CD14-positive monocyte (primary cell): ENCODE data around the gene ACAD10. TPM values are rescaled to one million over a fixed set of nuclear protein-coding genes. Genes with fewer than 3 reads are reported as not detected.
"Not testable (repeated sequence)": the region's sequence is repeated elsewhere in the genome, so short reads cannot be mapped to it uniquely, and the experiment has no call there.

Experiments used
- DNase-seq, 3 donors: peaks; one replicate each; pipeline ENCODE4 v3.0.0-alpha.2; 2011 to 2022
- H2AFZ ChIP-seq: 2 replicates; pipeline ENCODE4 v1.6.0; 2012; ENCODE audit warnings: mild to moderate bottlenecking, low read depth, low read length, inconsistent platforms; ENCODE audit not compliant: insufficient read depth, poor library complexity, severe bottlenecking
- H3K27ac ChIP-seq, 2 donors: 1 replicate in 1 of 2; 2 replicates in 1 of 2; pipeline ENCODE4 v1.5.1; 2012 to 2013; ENCODE audit warnings: low read length in 2 of 2, control low read depth in 1 of 2, inconsistent platforms in 1 of 2, low read depth in 1 of 2, mild to moderate bottlenecking in 1 of 2
- H3K27me3 ChIP-seq, 2 donors: one replicate each; pipeline versions ENCODE4 v1.6.0 to v1.6.1; 2011 to 2013; ENCODE audit warnings: low read length in 2 of 2; ENCODE audit not compliant: control insufficient read depth in 2 of 2, insufficient read depth in 2 of 2
- H3K36me3 ChIP-seq, 2 donors: replicated peaks in 1 of 2; 1 replicate in 1 of 2; 2 replicates in 1 of 2; pipeline versions ENCODE4 v1.5.1 to v1.6.1; 2012 to 2013; ENCODE audit warnings: low read length in 2 of 2, control low read depth in 1 of 2, inconsistent platforms in 1 of 2, mild to moderate bottlenecking in 1 of 2; ENCODE audit not compliant: insufficient read depth in 2 of 2, control insufficient read depth in 1 of 2
- H3K4me1 ChIP-seq, 2 donors: 1 replicate in 1 of 2; 2 replicates in 1 of 2; pipeline versions ENCODE4 v1.5.1 to v1.6.1; 2012 to 2013; ENCODE audit warnings: low read length in 2 of 2, control low read depth in 1 of 2, inconsistent platforms in 1 of 2, mild to moderate bottlenecking in 1 of 2, moderate library complexity in 1 of 2; ENCODE audit not compliant: insufficient read depth in 2 of 2, control insufficient read depth in 1 of 2
- H3K4me2 ChIP-seq: replicated peaks from 2 replicates; pipeline ENCODE3; 2012; ENCODE audit warnings: low read length, moderate library complexity, mild to moderate bottlenecking; ENCODE audit not compliant: poor library complexity, severe bottlenecking; ENCODE audit errors: extremely low read depth
- H3K4me3 ChIP-seq, 3 experiments: fragments of 200-600 bp in 1 of 3; sonication (generic) in 1 of 3; replicated peaks in 1 of 3; 1 replicate in 2 of 3; 2 replicates in 1 of 3; pipeline ENCODE4 v1.5.1; 2011 to 2013; ENCODE audit warnings: low read length in 3 of 3, mild to moderate bottlenecking in 3 of 3, control low read depth in 2 of 3, low read depth in 2 of 3, inconsistent platforms in 1 of 3, moderate library complexity in 1 of 3
- H3K79me2 ChIP-seq: 2 replicates; pipeline ENCODE4 v1.6.0; 2012; ENCODE audit warnings: mild to moderate bottlenecking, control low read depth, inconsistent platforms, low read length, moderate library complexity; ENCODE audit not compliant: insufficient read depth
- H3K9ac ChIP-seq: 2 replicates; pipeline ENCODE4 v1.6.0; 2017; ENCODE audit warnings: low read length, mild to moderate bottlenecking; ENCODE audit not compliant: insufficient read depth, poor library complexity, severe bottlenecking
- H3K9me3 ChIP-seq, 2 donors: replicated peaks in 1 of 2; 1 replicate in 1 of 2; 2 replicates in 1 of 2; pipeline versions ENCODE4 v1.5.1 to v1.6.1; 2012 to 2013; ENCODE audit warnings: low read length in 2 of 2, control low read depth in 1 of 2; ENCODE audit not compliant: control insufficient read depth in 1 of 2, insufficient read depth in 1 of 2
- H4K20me1 ChIP-seq: 2 replicates; pipeline ENCODE4 v1.6.0; 2012; ENCODE audit warnings: mild to moderate bottlenecking, low read length, control low read depth, moderate library complexity; ENCODE audit not compliant: insufficient read depth
- H3K27ac Mint-ChIP-seq, 7 donors: one replicate each; pipeline ENCODE4 v1.8.0; 2020; ENCODE audit warnings: mild to moderate bottlenecking in 7 of 7, mixed read lengths in 7 of 7, moderate library complexity in 6 of 7, inconsistent platforms in 2 of 7
- H3K27me3 Mint-ChIP-seq, 3 donors: one replicate each; pipeline ENCODE4 v1.8.0; 2021 to 2022; ENCODE audit warnings: low read depth in 3 of 3, mild to moderate bottlenecking in 3 of 3, mixed read lengths in 3 of 3, moderate library complexity in 3 of 3, inconsistent platforms in 1 of 3
- H3K36me3 Mint-ChIP-seq, 2 donors: one replicate each; pipeline ENCODE4 v1.8.0; 2020; ENCODE audit warnings: mixed read lengths in 2 of 2, inconsistent platforms in 1 of 2, mild to moderate bottlenecking in 1 of 2
- H3K4me1 Mint-ChIP-seq: one replicate; pipeline ENCODE4 v1.8.0; 2020; ENCODE audit warnings: mild to moderate bottlenecking, mixed read lengths
- H3K4me3 Mint-ChIP-seq, 2 donors: one replicate each; pipeline ENCODE4 v1.8.0; 2020; ENCODE audit warnings: mild to moderate bottlenecking in 2 of 2, mixed read lengths in 2 of 2, moderate library complexity in 1 of 2
- H3K9me3 Mint-ChIP-seq, 7 donors: one replicate each; pipeline ENCODE4 v1.8.0; 2020 to 2022; ENCODE audit warnings: mixed read lengths in 7 of 7, mild to moderate bottlenecking in 6 of 7, moderate library complexity in 6 of 7, inconsistent platforms in 2 of 7
- CTCF ChIP-seq: fragments of 200-600 bp; IDR thresholded peaks from one replicate; pipeline ENCODE4 v1.8.0; 2022; ENCODE audit warnings: antibody characterized with exemption, mild to moderate bottlenecking
- WGBS: methylation state at CpG from one replicate; pipeline ENCODE4 v1.1.5; 2013; ENCODE audit warnings: missing lambda C conversion rate; ENCODE audit not compliant: insufficient coverage; 5-methylcytosine and 5-hydroxymethylcytosine counted together
- intact Hi-C, 2 donors: fragments of 100-400 bp; cut with micrococcal nuclease; formaldehyde crosslinking; loops; one replicate each; pipeline versions ENCODE4 v1.15.0 to v1.15.1; 2023
- polyA plus RNA-seq, 3 donors: library from polyadenylated mRNA; depleted of rRNA in 1 of 3; unstranded in 2 of 3; stranded (reverse) in 1 of 3; fragments of 300-500 nt in 2 of 3; fragments of >200 nt in 1 of 3; fragmentation: Illumina TruSeq in 2 of 3; gene quantifications; 1 replicate in 2 of 3; 2 replicates in 1 of 3; pipeline ENCODE4 v1.2.3, GENCODE V29; 2012 to 2021

The ACAD10 gene
- polyA plus RNA-seq, 3 donors = 9.4 to 34.3 (median 10.1) TPM

- intact Hi-C loops = no loop called here
- H3K27ac Mint-ChIP-seq = no peak overlapping the region
- 93% methylated on average over 3 of the region's 6 CpGs for WGBS
These were observed 34.6 kb downstream of the ACAD10 start for GRCh38 chr12:111720457-111720856.

GRCh38 chr12:111723646-111724360 is 38.0 kb downstream of the ACAD10 start:
- H3K36me3 ChIP-seq = peaks cover 39 to 67% of the 10 kb centered on the region in 2 donors
- H3K27me3 ChIP-seq, intact Hi-C loops, H3K4me3 Mint-ChIP-seq, H3K4me1 ChIP-seq, H3K4me1 Mint-ChIP-seq, H3K4me2 ChIP-seq, H3K27ac Mint-ChIP-seq, H3K27me3 Mint-ChIP-seq, H3K9me3 Mint-ChIP-seq, DNase-seq, H3K27ac ChIP-seq, H2AFZ ChIP-seq, H3K4me3 ChIP-seq, H3K9me3 ChIP-seq, H3K79me2 ChIP-seq, H3K9ac ChIP-seq, H4K20me1 ChIP-seq: not testable (repeated sequence)
- WGBS = 100% methylated on average over 17 of the region's 46 CpGs
- peaks cover 52 to 68% of the 10 kb centered on the region in 2 donors for H3K36me3 Mint-ChIP-seq

More at GRCh38 chr12:111720457-111720856, 34.6 kb downstream of the ACAD10 start:
- Histone ChIP-seq H3K9ac (no peak overlapping the region), H2AFZ (no peak overlapping the region), H3K36me3 (peaks cover 58 to 75% of the 10 kb centered on the region in 2 donors), H3K4me3 (no peak overlapping the region), H3K9me3 (no peaks in the 10 kb centered on the region), H3K27me3 (no peaks in the 10 kb centered on the region), H3K79me2 (no peaks in the 10 kb centered on the region), H3K4me1 (no peaks in the 10 kb centered on the region), H4K20me1 (no peaks in the 10 kb centered on the region), H3K27ac (no peak overlapping the region), H3K4me2 (no peak overlapping the region)
- Mint-ChIP-seq H3K27me3 (no peaks in the 10 kb centered on the region), H3K36me3 (peaks cover 60 to 79% of the 10 kb centered on the region in 2 donors), H3K4me3 (no peak overlapping the region), H3K9me3 (peaks cover 0 to 5% (median 3%) of the 10 kb centered on the region in 7 donors), H3K4me1 (no peaks in the 10 kb centered on the region)
- no peak for TF ChIP-seq CTCF
- DNase-seq = no peak
